AG09309 (cell line): ENCODE results near the gene SERPINA3.
A peak's percentile ranks its signal among the peaks of the same experiment; 100 is the strongest.

Source experiments
- DNase-seq: peaks from one replicate; pipeline ENCODE4 v3.0.0-alpha.2; 2010; ENCODE audit warnings: low read depth
- H3K4me3 ChIP-seq: 2 replicates; pipeline ENCODE4 v1.5.1; 2011; ENCODE audit warnings: mild to moderate bottlenecking, low read depth, low read length, moderate library complexity; ENCODE audit not compliant: control insufficient read depth
- CTCF ChIP-seq: IDR thresholded peaks from 2 replicates; pipeline ENCODE4 v1.5.1; 2011; ENCODE audit warnings: mild to moderate bottlenecking, low read depth, low read length, inconsistent platforms; ENCODE audit not compliant: insufficient read depth, control insufficient read depth; ENCODE audit errors: missing control alignments

Gene SERPINA3

GRCh38 chr14:94660306-94660946, 48.2 kb downstream of the SERPINA3 start:
- TF ChIP-seq CTCF, result no peak
- no peak overlapping the region for H3K4me3 ChIP-seq
- no peak for DNase-seq

DNA sequence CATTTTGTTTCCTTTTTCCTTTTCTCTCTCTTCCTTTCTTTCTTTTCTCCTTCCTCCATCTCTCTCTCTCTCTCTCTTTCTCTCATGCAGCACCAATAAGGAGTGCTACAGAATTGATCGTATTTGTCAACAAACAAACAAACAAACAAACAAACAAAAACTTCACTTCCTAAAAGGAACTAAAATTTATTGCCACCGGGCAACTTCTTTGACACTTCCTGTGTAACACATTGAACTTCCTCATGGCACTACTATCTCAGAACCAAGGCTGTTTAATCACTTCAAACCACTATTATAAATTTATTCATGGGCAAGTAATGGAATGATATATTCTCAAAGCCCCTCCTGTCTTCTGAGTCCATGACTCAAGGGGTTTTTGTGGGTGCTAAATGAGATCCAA, 51.3 kb downstream of the SERPINA3 start:
- no peak overlapping the region for H3K4me3 ChIP-seq
- no peak for DNase-seq
- TF ChIP-seq CTCF, result no peak

- H3K4me3 ChIP-seq, result no peak overlapping the region
- DNase-seq, result no peak
Observed at GRCh38 chr14:94663965-94664704, 51.9 kb downstream of the SERPINA3 start.

GRCh38 chr14:94665121-94665520, 52.9 kb downstream of the SERPINA3 start:
- H3K4me3 ChIP-seq, result no peak overlapping the region
- no peak for TF ChIP-seq CTCF
- peak; percentile 71 for DNase-seq

More at GRCh38 chr14:94663965-94664704, 51.9 kb downstream of the SERPINA3 start:
- TF ChIP-seq CTCF, result no peak

DNA sequence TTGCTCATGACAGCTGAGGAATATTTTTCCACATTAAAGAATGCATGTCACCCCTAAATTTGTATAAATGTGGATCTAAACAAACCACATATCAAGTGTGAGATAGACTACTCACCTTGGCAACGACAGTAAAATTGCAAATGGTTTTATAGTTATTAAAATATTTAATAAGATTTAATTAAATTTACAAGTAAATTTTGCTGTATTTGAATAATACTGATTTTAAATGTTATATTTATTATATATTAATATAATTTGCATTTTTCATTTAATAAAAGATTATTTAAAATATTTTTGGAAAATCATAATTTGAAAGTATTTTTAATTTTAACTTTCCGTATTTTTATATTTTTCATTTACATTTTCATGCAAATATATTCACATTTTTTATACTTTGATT, 53.4 kb downstream of the SERPINA3 start:
- H3K4me3 ChIP-seq, result no peak overlapping the region

DNA sequence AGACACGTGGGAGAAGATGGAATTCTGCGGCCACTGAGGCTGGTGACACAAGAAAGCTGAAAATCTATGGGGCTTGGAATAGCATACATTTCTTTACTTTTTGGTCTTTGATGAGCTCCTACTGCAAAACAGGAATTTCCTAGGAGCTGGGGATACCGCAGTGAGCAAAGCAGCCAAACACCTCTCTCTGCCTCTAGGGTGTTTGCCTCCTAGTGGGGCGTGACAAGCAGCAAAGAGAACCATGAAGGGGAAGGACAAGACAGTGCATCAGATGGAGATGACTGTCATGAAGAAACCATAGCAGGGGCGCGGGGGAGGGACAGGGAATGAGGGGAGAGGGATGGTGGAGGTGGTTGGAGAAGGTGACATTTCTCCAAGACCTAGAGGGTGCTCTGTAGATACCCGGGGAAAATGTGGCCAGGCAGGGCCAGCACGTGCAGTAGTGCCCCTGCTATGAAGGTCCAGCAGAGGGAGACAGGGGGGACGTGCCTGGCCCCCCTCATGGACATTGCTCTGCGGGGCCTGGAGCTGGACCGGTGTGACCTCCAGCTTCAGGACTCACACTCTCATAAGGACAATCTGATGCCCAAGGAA, 58.6 kb downstream of the SERPINA3 start:
- no peak for TF ChIP-seq CTCF
- no peak for DNase-seq
- H3K4me3 ChIP-seq, result no peak overlapping the region

More for the DNA sequence above, 53.4 kb downstream of the SERPINA3 start:
- no peak for DNase-seq
- no peak for TF ChIP-seq CTCF
